HepG2 (cell line): Measurements from ENCODE around the gene TCEAL2. TPM values are rescaled to one million over a fixed set of nuclear protein-coding genes. Genes with fewer than 3 reads are reported as not detected.

Experiments used
- ATAC-seq: fragments of 200-7000 bp; cut with Tn5 transposase; 3 replicates; pipeline ENCODE4 v1.9.1; 2020; ENCODE audit warnings: mild to moderate bottlenecking, moderate library complexity
- BruUV-seq: library from RNA; stranded (reverse); fragments of 400-500 nt; replicated peaks from 2 replicates; lab custom pipeline; 2021; lab: Mats Ljungman, UMichigan
- CTCF ChIA-PET: fragments of 300-600 bp; formaldehyde crosslinking; extraction: SDS; loops from one replicate; lab custom pipeline; 2021; ENCODE audit warnings: low total read pairs, inconsistent platforms, low intra/inter-chr PET ratio; lab: Yijun Ruan, JAX
- POLR2A ChIA-PET: fragments of 350-600 bp; sonication (Branson Sonifier 250); formaldehyde crosslinking; loops from one replicate; lab custom pipeline; 2020; ENCODE audit warnings: antibody characterized with exemption, inconsistent platforms; lab: Yijun Ruan, JAX
- DNase-seq: peaks from one replicate; pipeline ENCODE4 v3.0.0-alpha.2; 2015; ENCODE audit warnings: low spot score
- FAIRE-seq: peaks from 3 replicates; lab custom pipeline; 2011; peaks lifted over from hg19 to GRCh38; lab: Jason Lieb, UNC
- H2AFZ ChIP-seq: one replicate; pipeline ENCODE4 v1.6.1; 2011; ENCODE audit warnings: low read length, inconsistent platforms
- H3K27ac ChIP-seq: fragments of 300-600 bp; 3 replicates; pipeline ENCODE4 v1.8.0; 2011; ENCODE audit warnings: mixed run types, mild to moderate bottlenecking, mixed read lengths, low read length, inconsistent platforms; ENCODE audit not compliant: insufficient read depth; ENCODE audit errors: extremely low read length
- H3K27me3 ChIP-seq, 2 experiments: fragments of 200-600 bp in 1 of 2; 2 replicates in 1 of 2; 3 replicates in 1 of 2; pipeline versions ENCODE4 v1.6.0 to v1.8.0; 2011; ENCODE audit warnings: low read length in 2 of 2, mild to moderate bottlenecking in 2 of 2, moderate library complexity in 2 of 2, inconsistent platforms in 1 of 2; ENCODE audit not compliant: insufficient read depth in 2 of 2, control insufficient read depth in 1 of 2
- H3K36me3 ChIP-seq, 2 experiments: fragments of 200-600 bp in 1 of 2; replicated peaks in 1 of 2; 2 replicates in 1 of 2; 3 replicates in 1 of 2; pipeline versions ENCODE4 v1.5.1 to v1.8.0; 2011; ENCODE audit warnings: low read length in 2 of 2, inconsistent platforms in 1 of 2; ENCODE audit not compliant: insufficient read depth in 2 of 2, control insufficient read depth in 1 of 2
- H3K4me1 ChIP-seq: 2 replicates; pipeline ENCODE4 v1.5.1; 2012; ENCODE audit warnings: low read length, inconsistent platforms; ENCODE audit not compliant: insufficient read depth
- H3K4me2 ChIP-seq: 2 replicates; pipeline ENCODE4 v1.6.0; 2011; ENCODE audit warnings: low read depth, low read length, inconsistent platforms
- H3K4me3 ChIP-seq, 3 experiments: fragments of 200-600 bp in 1 of 3; sonication (generic), shearing (Covaris generic) in 1 of 3; replicated peaks in 1 of 3; 2 replicates each; pipeline ENCODE4 v1.5.1; 2011 to 2016; ENCODE audit warnings: low read length in 3 of 3, inconsistent platforms in 2 of 3, low read depth in 2 of 3, mild to moderate bottlenecking in 2 of 3, control low read depth in 1 of 3, mixed read lengths in 1 of 3; ENCODE audit not compliant: insufficient read depth in 1 of 3
- H3K79me2 ChIP-seq: one replicate; pipeline ENCODE4 v1.6.1; 2011; ENCODE audit warnings: low read length, inconsistent platforms; ENCODE audit not compliant: insufficient read depth
- H3K9ac ChIP-seq: 2 replicates; pipeline ENCODE4 v1.6.0; 2011; ENCODE audit warnings: mild to moderate bottlenecking, low read depth, low read length, inconsistent platforms; ENCODE audit not compliant: insufficient read depth
- H3K9me3 ChIP-seq: 2 replicates; pipeline ENCODE4 v1.5.1; 2012; ENCODE audit warnings: mild to moderate bottlenecking, low read length
- H4K20me1 ChIP-seq: 2 replicates; pipeline ENCODE4 v1.6.0; 2011; ENCODE audit warnings: inconsistent platforms, mild to moderate bottlenecking, low read length, moderate library complexity; ENCODE audit not compliant: insufficient read depth
- ATF7-NPFF ChIP-seq: sonication (generic); formaldehyde crosslinking; IDR thresholded peaks from 2 replicates; pipeline ENCODE4 v1.8.1; 2023; ENCODE audit warnings: mild to moderate bottlenecking, low read depth, missing genetic modification reagents, moderate library complexity
- GFI1 ChIP-seq: sonication (generic); formaldehyde crosslinking; IDR thresholded peaks from 2 replicates; pipeline ENCODE4 v1.5.0; 2020; ENCODE audit warnings: missing genetic modification reagents, mild to moderate bottlenecking, borderline replicate concordance
- MEF2D ChIP-seq: sonication (generic); formaldehyde crosslinking; IDR thresholded peaks from 2 replicates; pipeline ENCODE4 v1.5.1; 2020; ENCODE audit warnings: mild to moderate bottlenecking, missing genetic modification reagents
- RORA ChIP-seq: sonication (generic); formaldehyde crosslinking; IDR thresholded peaks from 2 replicates; pipeline ENCODE4 v1.5.0; 2020; ENCODE audit warnings: mild to moderate bottlenecking, missing genetic modification reagents, moderate library complexity
- ZNF296 ChIP-seq: sonication (generic); formaldehyde crosslinking; conservative IDR thresholded peaks from 2 replicates; pipeline ENCODE4 v1.5.0; 2020; ENCODE audit warnings: mild to moderate bottlenecking, missing genetic modification reagents
- ZNF44 ChIP-seq: sonication (generic); formaldehyde crosslinking; IDR thresholded peaks from 2 replicates; pipeline ENCODE4 v1.5.1; 2020; ENCODE audit warnings: mild to moderate bottlenecking, missing genetic modification reagents
- ZNF678 ChIP-seq: sonication (generic); formaldehyde crosslinking; IDR thresholded peaks from 2 replicates; pipeline ENCODE4 v1.4.0; 2020; ENCODE audit warnings: mild to moderate bottlenecking, missing genetic modification reagents
- ZNF781 ChIP-seq: sonication (generic); formaldehyde crosslinking; IDR thresholded peaks from 2 replicates; pipeline ENCODE4 v1.5.1; 2020; ENCODE audit warnings: borderline replicate concordance, mild to moderate bottlenecking, missing genetic modification reagents; ENCODE audit errors: not compliant biosample characterization
- WGBS: methylation state at CpG from one replicate; pipeline ENCODE4 v1.1.6; 2017; ENCODE audit warnings: low lambda C conversion rate; 5-methylcytosine and 5-hydroxymethylcytosine counted together
- in situ Hi-C: cut with HindIII; loops from 2 replicates; pipeline ENCODE4 v1.10.0; 2017; ENCODE audit warnings: low pct_unique_long_range_greater_than_20kb; ENCODE audit not compliant: extremely low pct_ligation_motif_present
- intact Hi-C: fragments of 100-400 bp; cut with micrococcal nuclease; formaldehyde crosslinking; loops from one replicate; pipeline ENCODE4 v1.10.0; 2022; ENCODE audit not compliant: unreplicated experiment
- polyA plus RNA-seq, 8 experiments: library from polyadenylated mRNA; depleted of rRNA in 3 of 8; stranded (reverse) in 7 of 8; unstranded in 1 of 8; fragments of >200 nt; fragmentation: Illumina TruSeq in 4 of 8; extraction: Trizol in 4 of 8; gene quantifications; 2 replicates each; pipeline versions ENCODE4 v1.2.1 to v1.2.3, GENCODE V29; 2011 to 2016; ENCODE audit warnings: low read depth in 4 of 8, missing spikeins in 1 of 8, mixed read lengths in 1 of 8; ENCODE audit not compliant: insufficient read depth in 1 of 8
- total RNA-seq, 5 experiments: library from RNA; depleted of rRNA; stranded (reverse); fragments of >200 nt; fragmentation: Illumina TruSeq; extraction: Trizol; gene quantifications; 2 replicates each; pipeline ENCODE4 v1.2.3, GENCODE V29; 2016; ENCODE audit warnings: low read depth in 1 of 5
- TF ChIP-seq, protein P1 (sequence below): sonication (generic); formaldehyde crosslinking; IDR thresholded peaks from 2 replicates; pipeline ENCODE4 v1.4.0; 2020; ENCODE audit warnings: missing genetic modification reagents
- TF ChIP-seq, protein P2 (sequence below): sonication (generic); formaldehyde crosslinking; IDR thresholded peaks from 2 replicates; pipeline ENCODE4 v1.4.0; 2020; ENCODE audit warnings: mild to moderate bottlenecking, missing genetic modification reagents
- TF ChIP-seq, protein P3 (sequence below): IDR thresholded peaks from 2 replicates; pipeline ENCODE4 v1.6.1; 2012; ENCODE audit warnings: inconsistent platforms
- TF ChIP-seq, protein P4 (sequence below): sonication (generic); formaldehyde crosslinking; IDR thresholded peaks from 2 replicates; pipeline ENCODE4 v1.4.0; 2020; ENCODE audit warnings: missing genetic modification reagents
- TF ChIP-seq, protein P5 (sequence below): sonication (generic); formaldehyde crosslinking; IDR thresholded peaks from 2 replicates; pipeline ENCODE4 v1.8.0; 2022; ENCODE audit warnings: missing genetic modification reagents, mild to moderate bottlenecking, moderate library complexity, borderline replicate concordance
- TF ChIP-seq, protein P6 (sequence below): sonication (generic); formaldehyde crosslinking; IDR thresholded peaks from 2 replicates; pipeline ENCODE4 v1.5.1; 2020; ENCODE audit warnings: missing genetic modification reagents, mild to moderate bottlenecking, borderline replicate concordance

Gene TCEAL2
- total and polyA plus RNA-seq, 2 of the 13 experiments (the other 11 are each of a cell fraction or from before 2014, with no cell fraction given), result not detected

DNA sequence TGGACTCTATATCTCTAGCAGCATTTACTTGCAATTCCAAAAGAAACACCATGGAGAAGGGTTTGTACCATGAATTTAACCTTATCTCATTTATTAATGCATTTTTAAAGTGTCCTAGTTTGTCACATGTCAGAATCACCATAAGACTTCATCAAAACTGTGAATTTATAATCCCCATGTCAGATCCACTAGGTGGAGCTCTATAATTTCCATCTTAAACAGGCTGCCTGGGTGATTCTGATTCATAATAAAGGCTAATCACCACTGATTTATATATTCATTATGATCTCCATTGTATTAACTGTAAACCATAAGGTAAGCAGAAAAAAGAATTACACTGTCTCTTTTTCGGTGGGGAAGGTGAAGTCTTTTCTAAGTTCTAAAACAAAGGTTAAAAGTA is 4.0 kb downstream of the TCEAL2 start:
- H3K4me3 ChIP-seq, result no peak overlapping the region
- in situ Hi-C loops (no loop called here), intact Hi-C loops (no loop called here)
- H3K4me2 ChIP-seq, result no peak overlapping the region
- WGBS, result 0% methylated on average over 1 of the region's 1 CpG
- H2AFZ ChIP-seq, result no peak overlapping the region
- H3K4me1 ChIP-seq, result no peaks in the 10 kb centered on the region
- ATAC-seq (no peak), FAIRE-seq (peak; percentile 15), DNase-seq (no peak)
- no peaks in the 10 kb centered on the region for H3K9me3 ChIP-seq
- H3K27ac ChIP-seq, result no peak overlapping the region
- H3K9ac ChIP-seq, result no peak overlapping the region
- H4K20me1 ChIP-seq, result no peaks in the 10 kb centered on the region
- BruUV-seq, result no TSS peak
- no peaks in the 10 kb centered on the region; a peak in 1 of 5 replicates for H3K27me3 ChIP-seq
- H3K36me3 ChIP-seq, result no peaks in the 10 kb centered on the region
- ChIA-PET POLR2A (no interaction called here), CTCF (no interaction called here)
- no peaks in the 10 kb centered on the region for H3K79me2 ChIP-seq
- TF ChIP-seq, protein P1, sequence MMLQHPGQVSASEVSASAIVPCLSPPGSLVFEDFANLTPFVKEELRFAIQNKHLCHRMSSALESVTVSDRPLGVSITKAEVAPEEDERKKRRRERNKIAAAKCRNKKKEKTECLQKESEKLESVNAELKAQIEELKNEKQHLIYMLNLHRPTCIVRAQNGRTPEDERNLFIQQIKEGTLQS (CRISPR knock-in tag), result no peak
- TF ChIP-seq ZNF781 (CRISPR knock-in tag), result no peak
- TF ChIP-seq ATF7-NPFF, result no peak
- TF ChIP-seq, protein P2, sequence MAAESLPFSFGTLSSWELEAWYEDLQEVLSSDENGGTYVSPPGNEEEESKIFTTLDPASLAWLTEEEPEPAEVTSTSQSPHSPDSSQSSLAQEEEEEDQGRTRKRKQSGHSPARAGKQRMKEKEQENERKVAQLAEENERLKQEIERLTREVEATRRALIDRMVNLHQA (CRISPR knock-in tag), result no peak
- TF ChIP-seq MEF2D (CRISPR knock-in tag), result no peak
- TF ChIP-seq ZNF296 (CRISPR knock-in tag), result no peak
- TF ChIP-seq ZNF44 (CRISPR knock-in tag), result no peak
- TF ChIP-seq GFI1 (CRISPR knock-in tag), result no peak
- TF ChIP-seq, protein P3, sequence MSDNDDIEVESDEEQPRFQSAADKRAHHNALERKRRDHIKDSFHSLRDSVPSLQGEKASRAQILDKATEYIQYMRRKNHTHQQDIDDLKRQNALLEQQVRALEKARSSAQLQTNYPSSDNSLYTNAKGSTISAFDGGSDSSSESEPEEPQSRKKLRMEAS, result no peak
- TF ChIP-seq, protein P4, sequence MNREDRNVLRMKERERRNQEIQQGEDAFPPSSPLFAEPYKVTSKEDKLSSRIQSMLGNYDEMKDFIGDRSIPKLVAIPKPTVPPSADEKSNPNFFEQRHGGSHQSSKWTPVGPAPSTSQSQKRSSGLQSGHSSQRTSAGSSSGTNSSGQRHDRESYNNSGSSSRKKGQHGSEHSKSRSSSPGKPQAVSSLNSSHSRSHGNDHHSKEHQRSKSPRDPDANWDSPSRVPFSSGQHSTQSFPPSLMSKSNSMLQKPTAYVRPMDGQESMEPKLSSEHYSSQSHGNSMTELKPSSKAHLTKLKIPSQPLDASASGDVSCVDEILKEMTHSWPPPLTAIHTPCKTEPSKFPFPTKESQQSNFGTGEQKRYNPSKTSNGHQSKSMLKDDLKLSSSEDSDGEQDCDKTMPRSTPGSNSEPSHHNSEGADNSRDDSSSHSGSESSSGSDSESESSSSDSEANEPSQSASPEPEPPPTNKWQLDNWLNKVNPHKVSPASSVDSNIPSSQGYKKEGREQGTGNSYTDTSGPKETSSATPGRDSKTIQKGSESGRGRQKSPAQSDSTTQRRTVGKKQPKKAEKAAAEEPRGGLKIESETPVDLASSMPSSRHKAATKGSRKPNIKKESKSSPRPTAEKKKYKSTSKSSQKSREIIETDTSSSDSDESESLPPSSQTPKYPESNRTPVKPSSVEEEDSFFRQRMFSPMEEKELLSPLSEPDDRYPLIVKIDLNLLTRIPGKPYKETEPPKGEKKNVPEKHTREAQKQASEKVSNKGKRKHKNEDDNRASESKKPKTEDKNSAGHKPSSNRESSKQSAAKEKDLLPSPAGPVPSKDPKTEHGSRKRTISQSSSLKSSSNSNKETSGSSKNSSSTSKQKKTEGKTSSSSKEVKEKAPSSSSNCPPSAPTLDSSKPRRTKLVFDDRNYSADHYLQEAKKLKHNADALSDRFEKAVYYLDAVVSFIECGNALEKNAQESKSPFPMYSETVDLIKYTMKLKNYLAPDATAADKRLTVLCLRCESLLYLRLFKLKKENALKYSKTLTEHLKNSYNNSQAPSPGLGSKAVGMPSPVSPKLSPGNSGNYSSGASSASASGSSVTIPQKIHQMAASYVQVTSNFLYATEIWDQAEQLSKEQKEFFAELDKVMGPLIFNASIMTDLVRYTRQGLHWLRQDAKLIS (CRISPR knock-in tag), result no peak
- TF ChIP-seq, protein P5, sequence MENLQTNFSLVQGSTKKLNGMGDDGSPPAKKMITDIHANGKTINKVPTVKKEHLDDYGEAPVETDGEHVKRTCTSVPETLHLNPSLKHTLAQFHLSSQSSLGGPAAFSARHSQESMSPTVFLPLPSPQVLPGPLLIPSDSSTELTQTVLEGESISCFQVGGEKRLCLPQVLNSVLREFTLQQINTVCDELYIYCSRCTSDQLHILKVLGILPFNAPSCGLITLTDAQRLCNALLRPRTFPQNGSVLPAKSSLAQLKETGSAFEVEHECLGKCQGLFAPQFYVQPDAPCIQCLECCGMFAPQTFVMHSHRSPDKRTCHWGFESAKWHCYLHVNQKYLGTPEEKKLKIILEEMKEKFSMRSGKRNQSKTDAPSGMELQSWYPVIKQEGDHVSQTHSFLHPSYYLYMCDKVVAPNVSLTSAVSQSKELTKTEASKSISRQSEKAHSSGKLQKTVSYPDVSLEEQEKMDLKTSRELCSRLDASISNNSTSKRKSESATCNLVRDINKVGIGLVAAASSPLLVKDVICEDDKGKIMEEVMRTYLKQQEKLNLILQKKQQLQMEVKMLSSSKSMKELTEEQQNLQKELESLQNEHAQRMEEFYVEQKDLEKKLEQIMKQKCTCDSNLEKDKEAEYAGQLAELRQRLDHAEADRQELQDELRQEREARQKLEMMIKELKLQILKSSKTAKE, result no peak
- no peak for TF ChIP-seq RORA (CRISPR knock-in tag)
- TF ChIP-seq, protein P6, sequence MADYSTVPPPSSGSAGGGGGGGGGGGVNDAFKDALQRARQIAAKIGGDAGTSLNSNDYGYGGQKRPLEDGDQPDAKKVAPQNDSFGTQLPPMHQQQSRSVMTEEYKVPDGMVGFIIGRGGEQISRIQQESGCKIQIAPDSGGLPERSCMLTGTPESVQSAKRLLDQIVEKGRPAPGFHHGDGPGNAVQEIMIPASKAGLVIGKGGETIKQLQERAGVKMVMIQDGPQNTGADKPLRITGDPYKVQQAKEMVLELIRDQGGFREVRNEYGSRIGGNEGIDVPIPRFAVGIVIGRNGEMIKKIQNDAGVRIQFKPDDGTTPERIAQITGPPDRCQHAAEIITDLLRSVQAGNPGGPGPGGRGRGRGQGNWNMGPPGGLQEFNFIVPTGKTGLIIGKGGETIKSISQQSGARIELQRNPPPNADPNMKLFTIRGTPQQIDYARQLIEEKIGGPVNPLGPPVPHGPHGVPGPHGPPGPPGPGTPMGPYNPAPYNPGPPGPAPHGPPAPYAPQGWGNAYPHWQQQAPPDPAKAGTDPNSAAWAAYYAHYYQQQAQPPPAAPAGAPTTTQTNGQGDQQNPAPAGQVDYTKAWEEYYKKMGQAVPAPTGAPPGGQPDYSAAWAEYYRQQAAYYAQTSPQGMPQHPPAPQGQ (CRISPR knock-in tag), result no peak
- no peak for TF ChIP-seq ZNF678
